Germinal center (tissue), 1 donor: ENCODE measurements around the gene MEGF11.
A peak's percentile ranks its signal among the peaks of the same experiment; 100 is the strongest.

Experiments used
- DNase-seq: peaks from one replicate; pipeline ENCODE4 v3.0.0; 2012; ENCODE audit warnings: mixed read lengths, low spot score

Gene MEGF11

GRCh38 chr15:65917936-65918335 lies 335.6 kb downstream of the MEGF11 start:
- no peak for DNase-seq

GRCh38 chr15:65917407-65917756 lies 336.2 kb downstream of the MEGF11 start:
- DNase-seq = no peak

GRCh38 chr15:65916664-65917406 lies 336.7 kb downstream of the MEGF11 start:
- DNase-seq = peak; percentile 76

GRCh38 chr15:65916041-65916663 lies 337.4 kb downstream of the MEGF11 start:
- DNase-seq = no peak

GRCh38 chr15:65914981-65915925 lies 338.3 kb downstream of the MEGF11 start:
- peak; percentile 41 for DNase-seq

GRCh38 chr15:65914386-65914785 lies 339.2 kb downstream of the MEGF11 start:
- no peak for DNase-seq

- no peak for DNase-seq
Observed at GRCh38 chr15:65913631-65914199, 339.8 kb downstream of the MEGF11 start.

- no peak for DNase-seq
Observed at GRCh38 chr15:65912235-65912634, 341.3 kb downstream of the MEGF11 start.

- DNase-seq = no peak
Observed at GRCh38 chr15:65910341-65910740, 343.2 kb downstream of the MEGF11 start.

GRCh38 chr15:65909831-65910230 lies 343.7 kb downstream of the MEGF11 start:
- no peak for DNase-seq

- no peak for DNase-seq
Observed at GRCh38 chr15:65908876-65909275, 344.7 kb downstream of the MEGF11 start.

GRCh38 chr15:65907661-65908060 lies 345.9 kb downstream of the MEGF11 start:
- DNase-seq = no peak

- DNase-seq = no peak
Observed at GRCh38 chr15:65906396-65906795, 347.2 kb downstream of the MEGF11 start.

- DNase-seq = no peak
Observed at GRCh38 chr15:65904301-65904700, 349.2 kb downstream of the MEGF11 start.

GRCh38 chr15:65903296-65904073 lies 350.1 kb downstream of the MEGF11 start:
- no peak for DNase-seq

- peak; percentile 86 for DNase-seq
Observed at GRCh38 chr15:65902373-65902772, 351.2 kb downstream of the MEGF11 start.

GRCh38 chr15:65901836-65902235 lies 351.7 kb downstream of the MEGF11 start:
- no peak for DNase-seq

- DNase-seq = no peak
Observed at GRCh38 chr15:65901336-65901735, 352.2 kb downstream of the MEGF11 start.

GRCh38 chr15:65900488-65900887 lies 353.1 kb downstream of the MEGF11 start:
- no peak for DNase-seq

GRCh38 chr15:65896236-65896635 lies 357.3 kb downstream of the MEGF11 start:
- no peak for DNase-seq

GRCh38 chr15:65893060-65893459 lies 360.5 kb downstream of the MEGF11 start:
- no peak for DNase-seq

- DNase-seq = no peak
Observed at GRCh38 chr15:65888981-65889380, 364.6 kb downstream of the MEGF11 start.
